GM12878 (cell line): ENCODE results near the gene GM2A. TPM values are rescaled to one million over a fixed set of nuclear protein-coding genes. Genes with fewer than 3 reads are reported as not detected.

Source experiments
- ATAC-seq: fragments of 200-7000 bp; cut with Tn5 transposase; 3 replicates; pipeline ENCODE4 v1.9.1; 2020; ENCODE audit warnings: mild to moderate bottlenecking, moderate library complexity
- BruUV-seq: library from RNA; stranded (reverse); fragments of 400-500 nt; replicated peaks from 2 replicates; lab custom pipeline; 2021; lab: Mats Ljungman, UMichigan
- CTCF ChIA-PET: fragments of 300-600 bp; sonication (Branson Sonifier 250); formaldehyde crosslinking; extraction: SDS; loops from one replicate; lab custom pipeline; 2021; ENCODE audit warnings: inconsistent platforms; lab: Yijun Ruan, JAX
- POLR2A ChIA-PET: fragments of 350-600 bp; formaldehyde crosslinking; extraction: SDS; loops from one replicate; lab custom pipeline; 2021; ENCODE audit warnings: inconsistent platforms; lab: Charles Lee
- RAD21 ChIA-PET: fragments of 300-600 bp; sonication (Branson Sonifier 250); formaldehyde crosslinking; loops from one replicate; lab custom pipeline; 2023; ENCODE audit warnings: antibody characterized with exemption; ENCODE audit not compliant: unreplicated experiment; lab: Charles Lee
- SMC1A ChIA-PET: fragments of 300-600 bp; sonication (Branson Sonifier 250); formaldehyde crosslinking; loops from one replicate; lab custom pipeline; 2023; ENCODE audit not compliant: unreplicated experiment, uncharacterized antibody; lab: Charles Lee
- DNase-seq: peaks from one replicate; pipeline ENCODE4 v3.0.0-alpha.2; 2011; ENCODE audit warnings: low read depth, low spot score
- FAIRE-seq: peaks from 3 replicates; lab custom pipeline; 2011; peaks lifted over from hg19 to GRCh38; lab: Jason Lieb, UNC
- H2AFZ ChIP-seq: 2 replicates; pipeline ENCODE4 v1.6.0; 2011; ENCODE audit warnings: low read depth, low read length, control low read depth; ENCODE audit not compliant: control insufficient read depth
- H3K27ac ChIP-seq: 2 replicates; pipeline ENCODE4 v1.5.1; 2011; ENCODE audit warnings: control low read depth; ENCODE audit not compliant: control insufficient read depth, insufficient read depth
- H3K27me3 ChIP-seq, 2 experiments: replicated peaks in 1 of 2; 2 replicates each; pipeline versions ENCODE4 v1.6.0 to v1.6.1; 2011; ENCODE audit warnings: low read length in 1 of 2; ENCODE audit not compliant: control insufficient read depth in 2 of 2, insufficient read depth in 2 of 2
- H3K36me3 ChIP-seq, 2 experiments: 2 replicates each; pipeline ENCODE4 v1.5.1; 2011; ENCODE audit warnings: low read length in 1 of 2; ENCODE audit not compliant: control insufficient read depth in 2 of 2, insufficient read depth in 2 of 2
- H3K4me1 ChIP-seq: 2 replicates; pipeline ENCODE4 v1.6.1; 2011; ENCODE audit warnings: mild to moderate bottlenecking, low read length, moderate library complexity, mixed read lengths; ENCODE audit not compliant: control insufficient read depth, insufficient read depth
- H3K4me2 ChIP-seq: 2 replicates; pipeline ENCODE4 v1.6.0; 2011; ENCODE audit warnings: control low read depth; ENCODE audit not compliant: control insufficient read depth, insufficient read depth
- H3K4me3 ChIP-seq: fragments of 200-600 bp; sonication (generic); 2 replicates; pipeline ENCODE4 v1.5.1; 2016
- H3K79me2 ChIP-seq: 2 replicates; pipeline ENCODE4 v1.6.0; 2011; ENCODE audit warnings: low read length; ENCODE audit not compliant: control insufficient read depth, insufficient read depth
- H3K9ac ChIP-seq: 2 replicates; pipeline ENCODE4 v1.8.0; 2011; ENCODE audit warnings: low read length, control low read depth, mixed read lengths; ENCODE audit not compliant: control insufficient read depth, insufficient read depth
- H3K9me3 ChIP-seq: replicated peaks from 3 replicates; pipeline ENCODE4 v1.5.1; 2011; ENCODE audit warnings: mild to moderate bottlenecking, low read length; ENCODE audit not compliant: control insufficient read depth, insufficient read depth
- H4K20me1 ChIP-seq: 2 replicates; pipeline ENCODE4 v1.6.0; 2011; ENCODE audit not compliant: control insufficient read depth, insufficient read depth
- ATF7 ChIP-seq: fragments of 450-650 bp; IDR thresholded peaks from 2 replicates; pipeline ENCODE4 v1.6.1; 2016; ENCODE audit warnings: low read depth, mild to moderate bottlenecking
- CHD2 ChIP-seq: IDR thresholded peaks from 2 replicates; pipeline ENCODE4 v1.6.1; 2011; ENCODE audit warnings: low read depth, low read length, improper control_type of control experiment, borderline replicate concordance
- FOS ChIP-seq: IDR thresholded peaks from 3 replicates; pipeline ENCODE4 v1.6.1; 2011; ENCODE audit warnings: borderline replicate concordance; ENCODE audit not compliant: insufficient read length; ENCODE audit errors: extremely low read depth
- FOXK2 ChIP-seq: fragments of 450-650 bp; IDR thresholded peaks from 2 replicates; pipeline ENCODE4 v1.6.1; 2017; ENCODE audit warnings: mild to moderate bottlenecking, moderate library complexity
- IKZF1 ChIP-seq: fragments of 450-650 bp; conservative IDR thresholded peaks from 2 replicates; pipeline ENCODE4 v1.6.1; 2017; ENCODE audit warnings: antibody characterized with exemption, mild to moderate bottlenecking
- IKZF2 ChIP-seq, 2 experiments: fragments of 450-650 bp; IDR thresholded peaks; 2 replicates each; pipeline ENCODE4 v1.6.1; 2017; ENCODE audit warnings: mild to moderate bottlenecking in 2 of 2, moderate library complexity in 2 of 2
- JUND ChIP-seq: IDR thresholded peaks from 2 replicates; pipeline ENCODE4 v1.6.1; 2012; ENCODE audit warnings: low read depth, mild to moderate bottlenecking, low read length, improper control_type of control experiment, moderate library complexity
- LARP7 ChIP-seq: fragments of 450-650 bp; IDR thresholded peaks from 2 replicates; pipeline ENCODE4 v1.6.1; 2017; ENCODE audit warnings: mild to moderate bottlenecking
- MTA3 ChIP-seq: IDR thresholded peaks from 2 replicates; pipeline ENCODE4 v1.6.1; 2012; ENCODE audit warnings: low read length, inconsistent platforms, borderline replicate concordance
- MYB ChIP-seq: fragments of 150-350 bp; IDR thresholded peaks from 2 replicates; pipeline ENCODE4 v1.6.1; 2014; ENCODE audit warnings: mild to moderate bottlenecking, low read depth, low read length, borderline replicate concordance
- MYC ChIP-seq: IDR thresholded peaks from 2 replicates; pipeline ENCODE4 v1.6.1; 2011; ENCODE audit warnings: mild to moderate bottlenecking, low read length, moderate library complexity, inconsistent platforms; ENCODE audit not compliant: insufficient read depth, insufficient replicate concordance, insufficient read length, severe bottlenecking
- PAX8 ChIP-seq: fragments of 450-650 bp; IDR thresholded peaks from 2 replicates; pipeline ENCODE4 v1.6.1; 2017; ENCODE audit warnings: mild to moderate bottlenecking, moderate library complexity
- RAD21 ChIP-seq: IDR thresholded peaks from 2 replicates; pipeline ENCODE4 v1.6.1; 2011; ENCODE audit warnings: mild to moderate bottlenecking, low read depth, low read length, moderate library complexity; ENCODE audit not compliant: insufficient read depth
- SIX5 ChIP-seq: IDR thresholded peaks from 2 replicates; pipeline ENCODE4 v1.6.1; 2011; ENCODE audit warnings: mild to moderate bottlenecking, low read depth, low read length, moderate library complexity; ENCODE audit not compliant: severe bottlenecking
- YY1 ChIP-seq: IDR thresholded peaks from 2 replicates; pipeline ENCODE4 v1.6.1; 2011; ENCODE audit warnings: low read depth, mild to moderate bottlenecking, low read length
- ZNF217 ChIP-seq: fragments of 450-650 bp; IDR thresholded peaks from 2 replicates; pipeline ENCODE4 v1.6.1; 2017; ENCODE audit warnings: antibody characterized with exemption, mild to moderate bottlenecking
- WGBS: methylation state at CpG from one replicate; pipeline ENCODE4 v1.1.6; 2016; ENCODE audit warnings: low lambda C conversion rate; ENCODE audit not compliant: insufficient replicate concordance, insufficient coverage; ENCODE audit errors: missing lambda C conversion rate; 5-methylcytosine and 5-hydroxymethylcytosine counted together
- in situ Hi-C: fragments of 300-500 bp; cut with MboI; formaldehyde crosslinking; loops from 9 replicates; pipeline ENCODE4 v1.14.3; 2018; ENCODE audit warnings: mixed read lengths
- intact Hi-C: fragments of 100-400 bp; cut with micrococcal nuclease; formaldehyde crosslinking; loops from one replicate; pipeline ENCODE4 v1.14.2; 2022; ENCODE audit not compliant: unreplicated experiment
- polyA plus RNA-seq, 11 experiments: library from polyadenylated mRNA; depleted of rRNA in 4 of 11; unstranded in 6 of 11; stranded (reverse) in 5 of 11; fragments of >200 nt; fragmentation: Nextera tagmentation in 4 of 11; fragmentation: Illumina TruSeq in 1 of 11; extraction: Ambion mirVana in 4 of 11; extraction: Trizol in 1 of 11; gene quantifications; 1 replicate in 1 of 11; 2 replicates in 10 of 11; pipeline versions ENCODE4 v1.2.1 to v1.2.3, GENCODE V29; 2011 to 2016; ENCODE audit warnings: inconsistent platforms in 2 of 11, missing spikeins in 2 of 11, low read depth in 1 of 11
- total RNA-seq, 4 experiments: library from RNA; depleted of rRNA in 3 of 4; stranded (reverse); fragments of >200 nt in 3 of 4; fragmentation: Illumina TruSeq in 1 of 4; extraction: Trizol in 1 of 4; gene quantifications; 2 replicates each; pipeline versions ENCODE4 v1.2.1 to v1.2.3, GENCODE V29; 2013 to 2021
- TF ChIP-seq, protein P1 (sequence below): IDR thresholded peaks from 2 replicates; pipeline ENCODE4 v1.6.1; 2012; ENCODE audit warnings: low read depth, low read length, improper control_type of control experiment

GM2A gene
- total and polyA plus RNA-seq, 10 of the 15 experiments (the other 5 are each of a cell fraction or from before 2014, with no cell fraction given), result 33.6 to 106 (median 68.2) TPM

- 42% methylated on average over 3 of the region's 3 CpGs for WGBS
- DNase-seq (no peak), ATAC-seq (peak; percentile 32), FAIRE-seq (peak; percentile 27)
- BruUV-seq, result no TSS peak
- H3K27ac ChIP-seq, result peak overlapping the region; percentile 89
- H4K20me1 ChIP-seq, result no peaks in the 10 kb centered on the region
- peak overlapping the region; percentile 97 for H3K4me3 ChIP-seq
- ChIA-PET RAD21 (interaction anchor here (0.9 to 7.8 kb wide), 15 partner anchors 8 to 550 kb away, joined by 3 to 117 read pairs (median 7); partner anchors contain the start of gene GM2A), SMC1A (interaction anchor here (0.6 to 18.6 kb wide), 11 partner anchors 8 to 95 kb away, joined by 3 to 325 read pairs (median 4); partner anchors contain the start of gene GM2A), CTCF (interaction anchor here (1.2 to 17.0 kb wide), 10 partner anchors 10 to 140 kb away, joined by 3 to 293 read pairs (median 16); partner anchors contain the start of gene GM2A), POLR2A (interaction anchor here (0.6 to 17.1 kb wide), 11 partner anchors 8 to 140 kb away, joined by 3 to 290 read pairs (median 4); partner anchors contain the start of gene GM2A)
- H3K9ac ChIP-seq, result peak overlapping the region; percentile 91
- no peaks in the 10 kb centered on the region for H3K27me3 ChIP-seq
- H3K9me3 ChIP-seq, result no peaks in the 10 kb centered on the region
- H2AFZ ChIP-seq, result no peak overlapping the region
- peaks cover 77% of the 10 kb centered on the region for H3K79me2 ChIP-seq
- intact Hi-C loops (loop anchor here (5.0 kb wide), 1 partner anchor 76 kb away; no protein-coding TSS in a partner anchor), in situ Hi-C loops (no loop called here)
- H3K4me1 ChIP-seq, result peaks cover 31% of the 10 kb centered on the region
- H3K36me3 ChIP-seq, result peaks cover 2% of the 10 kb centered on the region in 2 experiments; a peak in 2 of 4 replicates
- TF ChIP-seq SIX5, result no peak
- TF ChIP-seq IKZF2 (IDR thresholded peaks at IDR 0.05), result peak; percentile 30 to 54; a peak in 2 of 4 replicates
- TF ChIP-seq ATF7, result no peak
- no peak for TF ChIP-seq CHD2
- TF ChIP-seq IKZF1, result peak; percentile 31; the same call in 1 of the 2 replicates
- no peak for TF ChIP-seq ZNF217
- no peak for TF ChIP-seq PAX8
- 0 out of 2 replicates have a peak, but pooled peaks have one; percentile 23 for TF ChIP-seq MTA3
- no peak for TF ChIP-seq LARP7
- TF ChIP-seq, protein P1, sequence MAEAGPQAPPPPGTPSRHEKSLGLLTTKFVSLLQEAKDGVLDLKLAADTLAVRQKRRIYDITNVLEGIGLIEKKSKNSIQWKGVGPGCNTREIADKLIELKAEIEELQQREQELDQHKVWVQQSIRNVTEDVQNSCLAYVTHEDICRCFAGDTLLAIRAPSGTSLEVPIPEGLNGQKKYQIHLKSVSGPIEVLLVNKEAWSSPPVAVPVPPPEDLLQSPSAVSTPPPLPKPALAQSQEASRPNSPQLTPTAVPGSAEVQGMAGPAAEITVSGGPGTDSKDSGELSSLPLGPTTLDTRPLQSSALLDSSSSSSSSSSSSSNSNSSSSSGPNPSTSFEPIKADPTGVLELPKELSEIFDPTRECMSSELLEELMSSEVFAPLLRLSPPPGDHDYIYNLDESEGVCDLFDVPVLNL, result no peak
- TF ChIP-seq FOS, result no peak
- TF ChIP-seq YY1, result no peak
- TF ChIP-seq MYB, result no peak
- no peak for TF ChIP-seq FOXK2
- TF ChIP-seq MYC, result no peak
- TF ChIP-seq JUND, result no peak
- TF ChIP-seq RAD21, result no peak
- H3K4me2 ChIP-seq, result peak overlapping the region; percentile 93
Measured at GRCh38 chr5:151221574-151221973, 31.4 kb upstream of the GM2A start.
